ENCODE data around the gene SERPINB10.

SERPINB10 gene, protein sequence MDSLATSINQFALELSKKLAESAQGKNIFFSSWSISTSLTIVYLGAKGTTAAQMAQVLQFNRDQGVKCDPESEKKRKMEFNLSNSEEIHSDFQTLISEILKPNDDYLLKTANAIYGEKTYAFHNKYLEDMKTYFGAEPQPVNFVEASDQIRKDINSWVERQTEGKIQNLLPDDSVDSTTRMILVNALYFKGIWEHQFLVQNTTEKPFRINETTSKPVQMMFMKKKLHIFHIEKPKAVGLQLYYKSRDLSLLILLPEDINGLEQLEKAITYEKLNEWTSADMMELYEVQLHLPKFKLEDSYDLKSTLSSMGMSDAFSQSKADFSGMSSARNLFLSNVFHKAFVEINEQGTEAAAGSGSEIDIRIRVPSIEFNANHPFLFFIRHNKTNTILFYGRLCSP

DNA sequence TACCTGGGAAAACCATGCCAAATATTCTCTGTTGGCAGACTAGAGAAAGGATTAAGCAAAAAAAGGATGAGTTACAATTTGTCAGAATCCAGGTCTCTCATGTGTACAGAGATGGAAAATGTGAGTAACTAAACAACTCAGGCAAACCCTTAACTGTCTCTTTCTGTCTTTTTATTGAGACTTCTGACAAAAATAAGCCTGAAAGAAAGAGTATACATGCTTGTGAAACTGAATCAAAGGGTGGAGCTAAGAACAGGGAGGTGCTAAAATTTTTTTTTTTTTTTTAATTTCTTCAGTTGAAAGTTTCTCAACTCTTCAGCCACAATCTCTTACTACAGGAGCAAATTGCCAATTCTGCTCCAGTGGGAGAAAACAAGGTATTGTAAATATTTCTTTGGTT is at the start of gene SERPINB10:
Gene SERPINB10, plus strand, starts transcription at position 295 of the 400 bp plus-strand sequence. CDS start 7,553 bp downstream, outside the sequence.
- no peak for DNase-seq (ENCODE audit: low spot score)

DNA sequence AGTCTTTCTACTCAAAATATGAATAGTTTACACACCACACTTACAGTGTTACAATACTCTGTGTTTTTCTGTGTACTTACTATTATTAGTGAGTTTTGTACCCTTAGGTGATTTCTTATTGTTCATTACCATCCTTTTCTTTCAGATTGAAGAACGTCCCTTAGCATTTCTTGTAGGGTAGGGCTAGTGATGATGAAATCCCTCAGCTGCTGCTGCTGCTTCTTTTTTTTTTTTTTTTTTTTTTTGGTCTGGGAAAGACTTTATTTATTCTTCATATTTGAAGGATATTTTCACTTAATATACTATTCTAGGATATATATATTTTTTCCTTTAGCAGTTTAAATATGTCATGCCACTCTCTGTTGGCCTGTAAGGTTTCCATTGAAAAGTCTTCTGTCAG is 49.3 kb upstream of the SERPINB10 start:
- DNase-seq (ENCODE audit: low spot score) = no peak

DNA sequence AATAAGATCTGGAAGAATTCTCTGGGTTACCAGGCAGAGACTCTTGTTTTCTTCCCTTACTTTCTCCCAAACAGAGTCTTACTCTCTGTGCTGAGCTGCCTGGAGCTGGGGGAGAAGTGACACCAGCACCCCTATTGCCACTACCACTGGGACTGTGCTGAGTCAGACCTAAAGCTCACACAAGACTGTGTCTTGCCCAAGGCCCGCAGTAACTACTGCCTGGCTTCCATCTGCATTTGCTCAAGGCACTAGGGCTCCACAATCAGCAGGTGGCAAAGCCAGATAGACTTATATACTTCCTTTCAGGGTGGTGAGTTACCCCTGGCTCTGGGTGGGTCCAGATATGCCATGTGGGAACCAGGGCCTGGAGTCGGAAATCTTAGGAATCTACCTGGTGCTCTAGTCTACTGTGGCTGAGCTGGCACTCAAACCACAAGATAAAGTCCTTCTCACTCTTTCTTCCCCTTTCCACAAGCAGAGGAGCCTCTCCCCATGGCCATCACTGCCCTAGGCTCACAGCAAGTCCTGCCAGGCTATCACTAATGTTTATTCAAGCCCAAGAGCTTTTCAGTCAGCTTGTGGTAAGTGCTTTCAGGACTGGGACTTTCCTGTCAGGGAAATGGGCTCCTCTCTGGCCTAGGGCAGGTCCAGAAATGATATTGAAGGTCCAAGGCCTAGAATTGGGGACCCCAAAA is 47.8 kb upstream of the SERPINB10 start:
- no peak for DNase-seq (ENCODE audit: low spot score)

DNA sequence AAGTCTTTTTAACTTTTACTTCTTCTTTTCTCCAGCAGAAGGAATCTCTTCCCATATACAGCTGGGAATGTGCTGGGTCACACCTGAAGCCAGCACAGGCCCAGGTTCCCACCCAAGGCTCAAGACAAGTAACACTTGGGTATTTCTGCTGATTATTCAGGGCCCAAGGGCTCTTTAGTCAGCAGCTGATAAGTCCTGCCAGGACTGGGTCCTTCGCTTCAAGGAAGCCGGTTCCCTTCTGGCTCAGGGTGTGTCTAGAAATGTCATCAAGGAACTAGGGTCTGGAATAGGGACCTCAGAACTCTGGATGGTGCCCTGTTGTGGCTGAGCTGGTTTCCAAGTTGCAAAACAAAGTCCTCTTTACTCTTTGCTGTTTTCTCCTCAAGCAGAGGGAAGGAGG is 47.2 kb upstream of the SERPINB10 start:
- no peak for DNase-seq (ENCODE audit: low spot score)

DNA sequence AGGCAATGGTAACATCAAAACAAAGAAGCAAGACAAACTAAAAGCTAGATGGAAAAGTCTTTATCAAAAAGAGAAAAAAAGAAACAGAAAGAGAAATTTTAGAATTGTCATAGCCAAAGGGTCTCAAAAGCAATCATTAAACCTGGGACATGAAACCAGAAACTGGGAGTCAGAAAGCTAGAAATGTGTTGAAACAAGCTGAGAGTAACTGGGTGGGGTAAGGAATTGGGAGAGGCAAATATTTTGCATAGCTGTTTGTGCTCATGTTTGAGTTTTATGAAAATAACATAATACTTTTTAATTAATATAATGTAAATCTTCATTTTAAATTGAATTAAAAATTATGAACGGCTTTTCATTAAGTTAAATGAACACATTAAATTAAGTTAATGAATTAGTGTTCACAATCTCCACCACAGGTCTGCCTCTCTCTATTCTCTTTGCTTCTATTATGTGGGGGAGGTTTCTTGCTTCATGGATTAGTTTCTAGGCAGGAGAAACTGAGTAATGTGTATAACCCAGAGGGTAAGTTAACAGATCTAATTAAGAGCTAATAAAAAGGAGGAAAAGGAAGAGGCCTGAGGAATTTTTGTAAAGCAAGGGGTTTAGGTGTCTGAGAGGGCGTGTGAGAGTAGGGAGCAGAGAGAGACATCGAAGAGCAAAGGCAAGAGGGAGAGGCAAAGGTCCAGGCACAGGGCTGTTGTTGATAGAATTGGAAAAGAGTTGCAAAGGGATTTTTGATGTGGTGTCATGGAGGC is 40.2 kb upstream of the SERPINB10 start:
- DNase-seq (ENCODE audit: low spot score) = no peak

DNA sequence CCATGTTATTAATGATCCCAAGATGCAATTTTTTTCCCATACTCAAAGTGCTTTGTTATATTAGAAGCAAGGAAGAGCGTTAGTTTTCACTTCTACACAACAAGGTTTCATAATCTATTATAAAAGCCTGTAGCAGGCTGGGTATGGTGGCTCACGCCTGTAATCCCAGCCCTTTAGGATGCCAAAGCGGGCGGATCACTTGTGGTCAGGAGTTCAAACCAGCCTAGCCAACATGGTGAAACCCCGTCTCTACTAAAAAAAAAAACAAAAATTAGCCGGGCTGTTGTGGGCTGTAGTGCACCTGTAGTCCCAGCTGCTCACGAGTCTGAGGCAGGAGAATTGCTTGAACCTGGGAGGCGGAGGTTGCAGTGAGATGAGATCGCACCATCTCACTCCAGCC is 39.2 kb upstream of the SERPINB10 start:
- no peak for DNase-seq (ENCODE audit: low spot score)

DNA sequence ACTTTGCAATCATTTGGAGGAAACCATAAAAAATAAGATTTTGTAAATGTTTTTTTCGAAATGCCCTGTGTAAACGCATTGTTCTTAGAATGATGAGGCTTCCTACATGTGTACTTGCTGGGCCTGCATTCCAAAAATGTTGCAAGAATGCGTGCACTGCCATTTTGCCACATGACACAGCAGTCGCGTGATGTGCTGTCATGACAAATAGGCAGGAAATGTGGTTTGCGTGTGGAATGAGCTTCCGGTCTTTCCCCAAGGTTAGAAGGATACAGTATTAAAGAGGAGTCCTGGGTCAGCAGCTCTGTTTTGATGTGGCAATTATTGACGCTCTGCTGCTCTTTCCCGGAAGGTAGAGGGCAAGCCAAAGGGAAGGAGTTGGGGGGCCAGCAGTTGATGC is 38.4 kb upstream of the SERPINB10 start:
- DNase-seq (ENCODE audit: low spot score) = no peak

DNA sequence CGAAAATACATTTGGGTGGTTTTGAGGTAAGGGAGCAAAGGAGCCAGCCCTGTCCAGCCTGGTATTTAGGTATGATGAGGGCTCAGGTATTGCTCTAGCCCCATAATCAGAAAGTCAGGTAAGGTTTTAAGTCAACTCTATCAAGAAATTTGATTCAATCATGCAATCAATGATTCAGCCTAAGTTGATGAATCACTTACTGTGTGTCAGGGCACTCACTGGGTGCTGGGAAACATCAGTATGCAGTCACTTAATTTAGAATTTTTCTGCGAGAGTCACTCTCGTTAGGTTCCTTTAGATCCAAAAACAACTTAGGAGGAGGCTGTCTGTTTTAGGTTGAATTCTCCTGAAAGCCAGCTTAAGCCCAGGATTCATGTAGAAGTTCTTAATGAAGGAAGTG is 37.9 kb upstream of the SERPINB10 start:
- DNase-seq (ENCODE audit: low spot score) = no peak

DNA sequence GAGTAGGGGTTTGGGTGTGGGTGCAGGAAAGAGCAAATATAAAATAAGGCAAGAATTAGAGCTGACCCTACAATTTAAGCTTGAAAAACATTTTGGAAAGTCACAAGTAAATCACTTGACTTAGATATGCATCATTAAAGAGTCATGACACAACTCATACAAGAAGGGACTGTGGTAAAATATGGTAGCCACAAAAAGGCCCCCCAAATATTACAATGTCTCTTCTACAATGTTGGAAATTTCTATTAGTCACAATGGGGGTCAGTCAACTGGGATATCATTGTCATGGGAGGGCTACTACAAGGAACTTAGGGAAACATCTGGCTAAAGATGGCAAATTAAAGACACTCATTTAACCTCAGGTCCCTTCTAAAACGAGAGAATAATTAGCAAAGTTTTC is 35.9 kb upstream of the SERPINB10 start:
- no peak for DNase-seq (ENCODE audit: low spot score)

DNA sequence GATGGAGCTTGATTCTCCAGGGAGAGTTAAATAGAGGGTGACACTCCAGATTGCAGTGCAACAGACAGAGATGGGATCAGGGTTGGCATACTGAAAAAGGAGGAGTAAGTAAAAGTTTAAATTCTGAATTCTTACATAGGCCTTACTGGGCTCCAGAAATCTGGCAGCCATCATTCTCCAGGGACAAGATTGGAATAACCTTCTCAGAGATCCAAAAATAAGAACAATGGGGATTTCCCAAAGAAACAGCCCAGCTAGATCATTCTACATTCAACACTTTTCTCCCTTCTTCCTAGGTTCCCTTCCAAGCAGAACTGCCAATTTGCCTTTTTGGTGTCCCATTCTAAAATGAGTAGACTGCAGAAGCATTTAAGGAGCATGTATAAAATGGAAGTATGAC is 35.2 kb upstream of the SERPINB10 start:
- DNase-seq (ENCODE audit: low spot score) = no peak

DNA sequence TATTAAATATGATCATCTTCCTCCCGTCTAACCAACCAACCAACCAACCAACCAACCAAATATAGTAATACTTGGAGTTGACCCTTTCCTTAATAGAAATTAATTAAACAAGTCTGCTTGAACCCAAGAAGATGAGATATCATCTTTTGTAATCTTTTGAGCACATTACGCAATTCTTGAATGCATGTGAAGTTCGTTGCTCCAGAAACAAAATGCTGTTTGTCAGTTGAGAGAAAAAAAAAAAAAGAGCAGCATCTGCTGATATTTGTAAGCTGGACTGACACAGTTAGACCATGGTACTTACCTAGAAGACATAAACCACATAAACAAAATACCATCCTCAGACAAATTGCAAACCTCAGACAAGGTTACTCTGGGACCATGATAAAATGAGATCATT is 29.4 kb upstream of the SERPINB10 start:
- DNase-seq (ENCODE audit: low spot score) = no peak

DNA sequence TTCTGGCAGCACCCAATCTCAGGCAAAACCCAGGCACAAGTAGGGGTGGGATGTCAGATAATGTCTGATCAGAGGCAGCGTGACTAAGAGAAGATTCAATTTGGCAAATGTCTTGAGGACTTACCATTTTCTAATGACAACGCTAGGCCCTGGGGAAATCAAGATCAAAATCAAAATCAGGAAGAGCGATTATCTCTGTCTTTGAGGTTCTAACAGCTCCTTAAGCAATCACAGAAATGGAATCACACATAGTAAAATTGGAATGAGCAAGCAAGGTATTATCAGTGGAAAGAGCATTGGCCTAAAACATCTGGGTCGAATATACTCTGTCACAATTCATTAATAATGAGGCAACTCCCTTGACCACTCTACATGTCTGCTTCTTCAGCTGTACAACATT is 28.8 kb upstream of the SERPINB10 start:
- DNase-seq (ENCODE audit: low spot score) = no peak

DNA sequence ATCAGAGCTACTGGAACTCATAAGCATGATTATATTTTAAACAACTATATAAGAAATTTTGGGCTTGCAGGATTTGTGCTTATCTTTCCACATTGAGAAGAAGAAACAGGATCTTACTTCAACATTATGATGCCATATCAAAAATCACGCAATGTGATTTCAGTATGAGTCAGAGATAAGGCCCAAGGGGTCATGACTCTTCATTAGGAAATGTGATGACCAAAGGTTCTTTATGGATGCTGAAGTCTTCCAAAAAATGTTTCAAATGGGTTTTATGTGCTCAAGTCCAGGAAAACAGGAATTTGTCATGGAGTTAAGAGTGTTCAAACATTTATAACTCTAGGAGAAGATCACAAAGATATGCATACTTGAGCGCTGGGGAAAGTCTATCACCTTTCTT is 28.0 kb upstream of the SERPINB10 start:
- no peak for DNase-seq (ENCODE audit: low spot score)

DNA sequence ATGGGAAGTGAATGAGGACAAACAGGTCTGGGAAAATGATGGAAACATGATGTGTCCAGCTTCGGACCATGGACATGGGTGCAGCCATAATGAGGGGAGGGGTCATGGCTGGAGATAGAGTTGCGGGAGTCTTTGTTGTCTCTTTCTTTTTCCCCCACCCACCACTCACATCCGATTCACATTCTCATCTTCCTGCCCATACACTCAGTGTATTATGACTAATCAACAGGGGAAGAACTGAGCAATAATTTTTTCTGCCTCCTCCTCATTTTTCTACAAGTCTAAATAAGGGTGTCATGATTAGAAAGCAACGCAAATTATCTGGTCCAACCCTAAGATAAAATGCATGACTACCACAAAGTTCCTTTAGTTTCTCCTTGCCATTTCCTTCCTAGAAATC is 25.9 kb upstream of the SERPINB10 start:
- no peak for DNase-seq (ENCODE audit: low spot score)

DNA sequence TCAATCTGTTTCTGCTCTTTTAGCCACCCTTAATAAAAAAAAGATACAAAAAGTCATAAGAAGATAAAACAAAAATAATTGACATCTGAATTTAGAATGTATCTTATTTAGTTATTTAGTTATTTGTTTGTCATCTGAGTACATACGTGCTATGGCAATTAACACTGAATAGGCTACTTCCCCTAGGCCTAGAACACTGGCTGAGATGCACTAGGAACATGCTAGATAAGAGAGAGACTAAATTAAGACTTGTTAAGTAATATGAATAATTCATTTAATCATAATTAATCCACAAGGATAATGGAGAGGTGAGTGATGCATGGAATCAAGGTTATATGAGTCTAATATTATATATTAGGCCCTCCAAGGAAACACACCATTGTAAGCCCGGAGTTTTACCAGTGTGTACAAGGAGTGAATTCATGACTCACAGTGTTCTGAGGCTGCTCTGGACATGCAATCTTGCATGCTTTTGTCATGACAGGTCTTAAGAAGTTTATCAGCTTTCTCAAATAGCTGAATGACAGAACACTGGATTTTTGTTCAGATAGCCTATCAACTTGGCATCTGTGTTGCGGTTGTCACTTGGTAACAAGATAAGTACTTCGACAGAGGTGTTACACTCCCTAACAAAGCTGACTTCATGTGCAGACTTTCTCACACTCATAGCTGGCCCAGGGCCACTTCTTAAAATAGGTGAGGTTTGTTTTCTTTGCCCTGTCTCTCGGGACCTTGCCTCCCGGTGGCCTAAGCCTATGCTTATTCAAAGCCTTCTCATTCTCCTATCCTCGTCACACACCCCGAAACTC is 25.2 kb upstream of the SERPINB10 start:
- DNase-seq (ENCODE audit: low spot score) = no peak

DNA sequence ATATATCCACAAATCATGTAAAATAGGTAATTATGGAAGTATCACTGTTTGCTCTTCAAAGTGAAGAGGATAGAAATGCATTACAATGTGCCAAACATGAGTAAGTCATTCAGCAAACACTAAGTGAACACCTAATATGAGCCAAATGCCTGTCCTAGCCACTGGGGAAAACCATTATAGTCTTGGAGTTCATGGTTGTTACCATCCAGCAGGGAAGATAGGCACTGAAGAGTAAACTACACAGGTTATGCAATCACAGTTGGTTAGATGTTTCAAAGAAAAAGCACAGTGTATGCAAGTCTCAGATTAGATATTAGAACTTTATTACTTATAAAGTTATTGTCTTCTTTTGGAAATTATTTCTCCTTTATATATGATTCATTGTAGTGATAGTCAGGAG is 24.1 kb upstream of the SERPINB10 start:
- DNase-seq (ENCODE audit: low spot score) = no peak

DNA sequence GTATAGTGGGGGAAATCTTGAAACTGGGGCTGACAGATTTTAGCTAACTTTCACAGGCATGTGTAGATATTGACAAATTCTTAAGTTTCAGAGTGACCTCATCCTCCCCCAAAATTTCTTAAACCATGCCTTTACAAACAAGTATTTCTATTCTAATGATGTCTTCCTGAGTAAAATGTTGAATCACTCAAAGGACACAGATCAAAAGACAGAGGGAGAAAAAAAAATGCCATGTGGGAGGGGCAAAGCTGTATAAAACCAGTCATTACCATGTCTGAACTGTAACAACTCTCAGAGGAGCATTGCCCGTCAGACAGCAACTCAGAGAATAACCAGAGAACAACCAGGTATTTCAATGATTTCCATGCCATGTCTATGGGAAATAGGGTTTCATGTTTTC is 20.3 kb upstream of the SERPINB10 start, which contains the start of gene SERPINB2:
Gene SERPINB2, plus strand, starts transcription at position 282 of the 400 bp plus-strand sequence. CDS start 3,740 bp downstream, outside the sequence.
- no peak for DNase-seq (ENCODE audit: low spot score)

DNA sequence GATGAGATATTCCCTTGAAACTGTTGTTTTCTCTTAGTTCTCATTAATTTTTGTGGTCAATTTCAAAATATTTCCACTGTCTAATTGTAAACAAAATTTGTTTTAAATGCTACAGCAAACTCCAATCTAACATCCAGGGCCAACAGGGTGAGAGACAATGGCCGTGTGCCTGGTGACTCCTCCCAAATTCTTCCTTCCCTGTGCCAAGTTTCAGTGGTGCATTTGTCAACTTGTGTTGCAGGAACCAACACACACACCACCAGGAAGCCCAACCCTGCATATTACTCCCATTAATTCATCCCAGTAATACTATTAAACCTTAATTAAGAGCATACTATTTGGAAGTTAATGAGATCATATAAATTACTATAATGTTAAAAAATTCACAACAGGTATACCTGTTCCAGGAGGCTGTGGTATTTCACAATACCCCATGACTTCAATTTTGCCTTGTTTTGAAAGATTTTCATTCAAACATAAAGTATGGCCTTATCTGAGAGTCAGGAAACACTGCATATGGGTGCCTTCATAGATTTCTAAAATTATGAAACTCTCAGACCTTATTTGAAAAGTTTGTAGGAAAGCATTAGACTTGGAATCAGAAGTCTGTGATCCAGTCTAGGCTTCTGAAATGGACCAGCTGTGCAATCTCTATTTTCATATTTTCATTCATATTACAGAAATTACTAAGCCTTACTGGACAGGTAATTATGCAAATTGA is 19.1 kb upstream of the SERPINB10 start:
- DNase-seq (ENCODE audit: low spot score) = no peak

DNA sequence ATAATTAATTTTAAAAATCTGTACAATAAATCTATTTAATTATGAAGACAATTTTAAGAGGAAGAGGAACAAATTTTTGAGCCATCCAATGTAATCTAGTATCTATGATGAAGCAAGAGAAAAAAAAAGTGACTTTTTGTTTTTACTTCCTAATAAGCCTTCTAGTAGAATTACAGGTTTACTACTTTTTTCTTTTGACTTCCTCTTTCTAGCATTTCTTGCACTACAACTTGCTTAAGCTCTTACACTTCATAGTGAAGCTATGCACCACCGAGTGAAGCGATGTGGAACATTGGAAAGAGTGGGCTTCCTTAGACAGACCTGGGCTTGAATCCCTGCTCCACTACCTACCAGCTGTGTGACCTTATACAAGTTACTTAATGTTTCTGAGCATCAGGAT is 18.1 kb upstream of the SERPINB10 start:
- DNase-seq (ENCODE audit: low spot score) = no peak

DNA sequence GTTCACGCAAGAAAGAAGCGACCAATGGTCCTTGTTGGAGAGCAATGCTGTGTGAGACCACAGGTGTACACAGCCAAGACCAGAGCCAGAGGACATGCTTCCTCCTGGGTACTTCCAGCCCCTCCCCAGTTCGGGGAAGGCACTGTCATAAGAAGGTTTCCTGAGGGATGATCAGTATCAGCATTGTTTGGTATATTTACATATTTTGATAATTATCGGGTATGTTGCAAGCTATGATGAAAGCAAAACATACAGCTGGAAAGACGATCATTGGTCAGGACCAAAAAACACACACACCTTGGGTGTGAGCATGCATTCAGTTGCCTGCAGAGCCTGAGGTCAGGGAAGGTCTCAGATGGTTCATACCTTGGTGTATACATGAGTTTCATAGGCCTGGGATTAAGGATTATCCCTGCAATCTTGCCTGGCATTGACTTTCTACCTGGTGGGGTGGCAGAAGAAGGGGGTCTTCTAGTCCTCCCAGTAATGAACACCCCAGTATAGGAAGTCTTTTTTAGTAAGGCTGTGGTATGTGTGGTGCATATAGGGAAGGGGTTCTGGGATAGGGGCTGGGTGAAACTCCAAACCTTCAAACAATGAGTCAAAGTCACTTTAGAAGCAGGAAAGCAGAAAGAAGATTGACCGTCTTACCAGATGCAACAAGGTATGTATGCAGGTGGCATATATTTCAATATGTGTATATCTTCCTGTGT is 17.4 kb upstream of the SERPINB10 start:
- DNase-seq (ENCODE audit: low spot score) = no peak

DNA sequence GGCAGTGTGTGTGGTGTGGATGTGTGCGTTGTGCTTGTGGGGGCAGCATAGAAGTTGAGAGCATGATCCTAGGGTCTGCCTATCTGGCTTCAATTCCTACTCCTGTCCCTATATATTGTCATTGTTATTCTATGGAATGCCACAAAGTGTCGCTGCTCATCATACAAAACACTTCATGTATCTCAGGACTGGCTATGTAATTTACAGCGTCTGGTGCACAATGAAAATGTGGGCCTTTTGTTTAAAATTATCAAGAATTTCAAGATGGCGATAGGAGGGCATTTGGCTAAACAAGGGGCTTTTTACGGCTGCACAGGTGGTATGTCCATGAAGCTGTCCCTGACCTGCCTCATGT is 16.8 kb upstream of the SERPINB10 start:
- DNase-seq (ENCODE audit: low spot score) = no peak
